Coronary artery (tissue), 2 donors: ENCODE results near the gene CDC45.

Experiments
- DNase-seq: peaks from one replicate; pipeline ENCODE4 v3.0.0-alpha.2; 2017; ENCODE audit warnings: low spot score
- H3K27ac ChIP-seq, 2 donors: fragments of 200-600 bp; sonication (generic); one replicate each; pipeline ENCODE4 v1.5.1; 2016 to 2019
- H3K4me3 ChIP-seq: fragments of 200-600 bp; sonication (generic); 2 replicates; pipeline ENCODE4 v1.5.1; 2016; ENCODE audit warnings: mild to moderate bottlenecking, moderate library complexity
- CTCF ChIP-seq: fragments of 200-600 bp; sonication (generic); IDR thresholded peaks from one replicate; pipeline ENCODE4 v1.5.1; 2019; ENCODE audit warnings: antibody characterized with exemption

Gene CDC45

DNA sequence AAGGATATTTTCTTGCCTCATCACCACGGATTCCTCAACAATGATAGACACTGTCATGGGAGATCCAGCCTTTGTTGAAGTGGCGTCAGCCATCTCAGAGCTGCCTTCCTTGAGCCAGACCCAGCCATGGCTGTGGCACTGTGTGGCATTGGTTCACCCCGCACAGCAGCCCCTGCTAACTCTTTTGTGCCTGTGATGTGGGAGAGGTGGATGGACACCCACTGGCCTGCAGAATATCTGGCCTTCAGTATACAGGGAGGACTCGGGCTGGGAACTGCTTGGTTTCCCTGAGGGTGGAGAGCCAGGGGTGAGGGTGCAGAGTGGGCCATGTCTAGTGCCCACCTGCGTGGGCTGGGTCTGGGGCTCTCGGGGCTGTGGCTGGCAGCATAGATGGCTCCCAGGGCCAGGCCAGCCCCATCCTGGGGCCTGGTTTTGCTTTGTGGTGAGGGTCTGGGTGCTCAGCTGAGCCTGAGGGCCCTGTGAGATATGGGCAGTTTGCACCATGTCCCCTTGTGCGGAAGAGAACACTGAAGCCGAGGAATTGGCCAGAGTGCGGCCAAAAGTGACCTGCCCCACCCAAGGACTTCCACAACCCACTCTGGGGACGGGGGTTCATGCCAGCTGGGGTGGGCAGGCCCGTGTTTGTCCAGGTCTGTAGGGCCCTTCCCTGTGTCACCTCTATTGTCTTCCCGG lies 38.3 kb downstream of the CDC45 start:
- no peak for TF ChIP-seq CTCF
- peak; percentile 46 for DNase-seq
- Histone ChIP-seq H3K4me3 (no peak overlapping the region), H3K27ac (no peak overlapping the region)

- no peak for TF ChIP-seq CTCF
- H3K27ac ChIP-seq, result no peak overlapping the region
- no peak for DNase-seq
- H3K4me3 ChIP-seq, result no peak overlapping the region
Measured at GRCh38 chr22:19518635-19519034, 38.9 kb downstream of the CDC45 start.

DNA sequence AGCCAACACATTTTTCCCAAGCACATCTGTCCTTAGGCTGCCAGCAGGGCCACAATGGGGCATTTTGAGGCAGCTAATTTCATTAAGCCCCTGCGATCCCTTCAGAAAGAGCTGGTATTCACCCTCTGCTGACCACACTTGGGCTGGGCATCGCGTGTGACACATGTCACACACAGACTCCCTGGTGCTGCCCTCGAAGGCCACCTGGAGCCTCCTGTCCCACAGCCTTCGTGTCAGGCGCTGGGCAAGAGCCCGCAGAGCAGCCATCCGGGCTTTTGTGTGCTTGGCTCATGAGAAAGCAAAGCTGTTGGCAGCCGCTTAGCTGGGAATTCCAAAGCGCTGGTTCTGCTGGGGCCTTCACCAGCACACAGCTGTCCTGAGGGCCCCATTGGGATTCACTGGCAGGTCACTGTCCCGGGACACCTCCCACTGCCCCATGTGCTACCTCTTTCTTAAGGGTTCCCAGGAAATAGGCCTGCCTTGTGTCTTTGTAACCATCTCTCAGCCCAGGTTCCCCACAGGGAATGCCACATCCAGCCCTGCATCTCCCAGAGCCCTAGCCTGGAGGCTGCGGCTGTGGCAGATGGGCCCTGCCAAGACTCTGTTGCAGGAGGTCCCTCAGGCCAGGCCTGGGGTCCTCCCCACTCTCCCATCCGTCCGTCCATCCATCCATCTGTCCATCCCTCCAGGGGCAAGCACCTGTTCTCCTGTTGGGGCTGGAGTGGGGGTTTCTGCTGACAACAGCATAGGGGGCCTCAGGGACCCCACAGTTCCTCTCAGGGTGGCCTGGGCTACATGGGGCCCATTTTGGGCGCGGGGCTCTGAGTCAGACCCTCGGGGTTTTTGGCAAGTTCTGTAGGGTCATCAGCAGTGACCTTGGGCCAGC lies 39.6 kb downstream of the CDC45 start:
- TF ChIP-seq CTCF, result no peak
- Histone ChIP-seq H3K4me3 (no peak overlapping the region), H3K27ac (no peak overlapping the region)
- DNase-seq, result no peak

GRCh38 chr22:19520007-19520406 lies 40.3 kb downstream of the CDC45 start:
- no peak overlapping the region for H3K27ac ChIP-seq
- DNase-seq, result no peak
- TF ChIP-seq CTCF, result no peak
- no peak overlapping the region for H3K4me3 ChIP-seq

DNA sequence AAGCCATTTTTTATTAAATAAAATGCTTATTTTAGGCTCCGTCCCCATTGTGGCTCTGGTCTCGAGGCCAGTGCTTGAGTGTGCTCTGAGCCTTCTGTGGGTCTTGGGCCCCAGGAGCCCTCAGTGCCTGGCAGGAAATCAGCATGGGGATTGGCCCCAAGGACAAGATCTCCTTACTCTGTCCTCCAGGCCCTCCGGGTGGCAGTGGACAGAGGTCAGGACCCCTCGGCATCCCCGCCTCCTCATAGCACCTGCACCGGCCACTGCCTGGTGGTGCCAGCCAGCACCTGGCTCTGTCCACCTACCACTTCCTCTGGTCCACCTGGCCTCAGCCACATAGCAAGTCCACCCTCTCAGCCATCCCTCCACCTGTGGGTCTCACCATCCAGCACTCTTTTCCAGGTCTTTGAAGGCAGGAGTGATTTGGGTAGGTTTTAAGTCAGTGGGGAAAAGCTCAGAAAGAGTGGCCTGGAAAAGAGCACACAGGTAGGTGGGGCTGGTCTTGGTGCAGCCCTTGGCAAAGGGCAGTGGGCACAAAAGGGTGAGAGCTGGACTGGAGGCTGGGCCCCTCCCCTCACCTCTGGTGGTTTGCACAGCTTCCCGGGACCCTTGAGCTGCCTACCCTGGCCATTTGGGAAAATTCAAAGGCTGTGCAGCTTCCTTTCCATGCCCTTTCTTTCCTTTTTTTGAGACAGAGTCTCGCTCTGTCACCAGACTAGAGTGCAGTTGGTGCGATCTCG lies 41.0 kb downstream of the CDC45 start:
- no peak overlapping the region for H3K27ac ChIP-seq
- no peak for TF ChIP-seq CTCF

GRCh38 chr22:19522190-19522880 lies 42.6 kb downstream of the CDC45 start:
- Histone ChIP-seq H3K4me3 (peak overlapping the region; percentile 61), H3K27ac (peak overlapping the region in 1 of 2 donors; percentile 38)
- DNase-seq, result no peak
- no peak for TF ChIP-seq CTCF

More for the DNA sequence above, 41.0 kb downstream of the CDC45 start:
- no peak overlapping the region for H3K4me3 ChIP-seq
- DNase-seq, result no peak
